Vagina (tissue), 2 donors: ENCODE measurements around the gene SLC26A6.

Experiments
- POLR2A ChIP-seq, 2 donors: fragments of 450-650 bp; IDR thresholded peaks; one replicate each; pipeline ENCODE4 v1.6.1; 2017; ENCODE audit warnings: antibody characterized with exemption in 2 of 2, mild to moderate bottlenecking in 2 of 2, moderate library complexity in 2 of 2
- POLR2AphosphoS5 ChIP-seq, 2 donors: sonication (generic); formaldehyde crosslinking; IDR thresholded peaks; one replicate each; pipeline ENCODE4 v1.9.0; 2017; ENCODE audit warnings: antibody characterized with exemption in 2 of 2, mild to moderate bottlenecking in 2 of 2, low read depth in 1 of 2; ENCODE audit not compliant: insufficient read depth in 1 of 2
- TF ChIP-seq, protein P1 (sequence below), 3 experiments: fragments of 450-650 bp in 2 of 3; fragments of 200-600 bp in 1 of 3; sonication (generic) in 1 of 3; IDR thresholded peaks; one replicate each; pipeline ENCODE4 v1.5.1; 2017 to 2019; ENCODE audit warnings: antibody characterized with exemption in 3 of 3, mild to moderate bottlenecking in 2 of 3, moderate library complexity in 2 of 3

DNA sequence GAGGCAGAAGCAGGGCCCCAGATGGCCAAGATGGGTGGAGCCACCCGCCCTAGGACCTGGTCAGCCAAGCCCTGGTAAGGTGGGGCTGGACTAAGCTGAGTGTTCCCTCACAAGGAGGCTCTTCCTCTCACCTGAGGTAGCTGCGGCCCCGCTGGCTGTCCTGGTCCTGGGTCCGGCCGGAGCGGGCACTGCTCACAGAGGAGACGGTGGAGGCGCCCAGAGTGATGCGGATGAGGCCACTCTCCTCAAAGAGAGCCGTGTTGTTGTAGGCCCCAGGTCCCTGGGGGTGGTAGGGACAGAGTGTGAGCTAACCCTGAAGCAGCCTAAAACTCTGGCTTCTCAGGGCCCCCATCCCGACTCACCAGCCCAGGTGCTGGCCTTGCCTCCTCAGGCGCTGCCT lies 7.3 kb upstream of the SLC26A6 start:
- TF ChIP-seq POLR2AphosphoS5 (IDR thresholded peaks at IDR 0.05; ENCODE audit: insufficient read depth in 1 of 2, low read depth in 1 of 2): no peak
- TF ChIP-seq, protein P1, sequence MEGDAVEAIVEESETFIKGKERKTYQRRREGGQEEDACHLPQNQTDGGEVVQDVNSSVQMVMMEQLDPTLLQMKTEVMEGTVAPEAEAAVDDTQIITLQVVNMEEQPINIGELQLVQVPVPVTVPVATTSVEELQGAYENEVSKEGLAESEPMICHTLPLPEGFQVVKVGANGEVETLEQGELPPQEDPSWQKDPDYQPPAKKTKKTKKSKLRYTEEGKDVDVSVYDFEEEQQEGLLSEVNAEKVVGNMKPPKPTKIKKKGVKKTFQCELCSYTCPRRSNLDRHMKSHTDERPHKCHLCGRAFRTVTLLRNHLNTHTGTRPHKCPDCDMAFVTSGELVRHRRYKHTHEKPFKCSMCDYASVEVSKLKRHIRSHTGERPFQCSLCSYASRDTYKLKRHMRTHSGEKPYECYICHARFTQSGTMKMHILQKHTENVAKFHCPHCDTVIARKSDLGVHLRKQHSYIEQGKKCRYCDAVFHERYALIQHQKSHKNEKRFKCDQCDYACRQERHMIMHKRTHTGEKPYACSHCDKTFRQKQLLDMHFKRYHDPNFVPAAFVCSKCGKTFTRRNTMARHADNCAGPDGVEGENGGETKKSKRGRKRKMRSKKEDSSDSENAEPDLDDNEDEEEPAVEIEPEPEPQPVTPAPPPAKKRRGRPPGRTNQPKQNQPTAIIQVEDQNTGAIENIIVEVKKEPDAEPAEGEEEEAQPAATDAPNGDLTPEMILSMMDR (IDR thresholded peaks at IDR 0.05): no peak
- TF ChIP-seq POLR2A (IDR thresholded peaks at IDR 0.05): no peak
